ENCODE results near the gene DEFB119. TPM values are rescaled to one million over a fixed set of nuclear protein-coding genes. Genes with fewer than 3 reads are reported as not detected.
"Not testable (repeated sequence)": the region's sequence is repeated elsewhere in the genome, so short reads cannot be mapped to it uniquely, and the experiment has no call there.

The DEFB119 gene
- total RNA-seq, 2 donors from 2014 or later: not detected

DNA sequence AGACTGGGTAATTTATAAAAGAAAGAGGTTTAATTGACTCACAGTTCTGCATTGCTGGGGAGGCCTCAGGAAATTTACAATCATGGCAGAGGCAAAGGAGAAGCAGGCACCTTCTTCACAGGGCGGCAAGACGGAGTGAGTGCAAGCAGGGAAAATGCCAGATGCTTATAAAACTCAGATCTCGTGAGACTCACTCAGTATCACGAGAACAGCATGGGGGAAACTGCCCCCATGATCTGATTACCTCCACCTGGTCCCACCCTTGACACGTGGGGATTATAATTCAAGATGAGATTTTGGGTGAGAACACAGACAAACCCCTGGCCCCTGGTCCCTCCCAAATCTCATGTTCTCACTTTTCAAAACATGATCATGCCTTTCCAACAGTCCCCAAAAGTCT is 26.1 kb downstream of the DEFB119 start:
- not testable (repeated sequence) for H3K27ac Mint-ChIP-seq; H3K4me1 Mint-ChIP-seq; ATAC-seq (replicated peaks); H3K9me3 Mint-ChIP-seq; H3K36me3 Mint-ChIP-seq (ENCODE audit: low read depth); H3K27me3 Mint-ChIP-seq; H3K4me3 Mint-ChIP-seq

GRCh38 chr20:31363295-31363694 is 27.1 kb downstream of the DEFB119 start:
- Mint-ChIP-seq H3K27ac (no peak overlapping the region), H3K36me3 (ENCODE audit: low read depth) (no peaks in the 10 kb centered on the region), H3K4me3 (no peak overlapping the region), H3K27me3 (peaks cover 11% of the 10 kb centered on the region), H3K9me3 (peaks cover 6% of the 10 kb centered on the region), H3K4me1 (no peaks in the 10 kb centered on the region)
- no peak for ATAC-seq (replicated peaks)

DNA sequence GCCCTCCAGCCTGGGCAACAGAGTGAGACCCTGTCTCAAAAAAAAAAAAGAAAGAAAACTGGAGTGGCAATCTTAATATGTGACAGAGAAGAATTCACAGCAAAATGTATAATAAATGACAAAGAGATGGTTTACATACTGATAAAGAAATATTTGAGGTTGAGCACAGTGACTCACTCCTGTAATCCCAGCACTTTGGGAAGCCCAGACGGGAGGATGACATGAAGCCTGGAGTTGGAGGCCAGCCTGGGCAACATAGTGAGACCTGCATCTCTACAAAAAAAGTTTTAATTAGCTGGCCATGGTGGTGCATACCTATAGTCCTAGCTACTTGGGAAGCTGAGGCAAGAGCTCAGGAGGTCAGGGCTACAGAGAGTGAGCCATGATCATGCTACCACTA is 34.4 kb downstream of the DEFB119 start:
- Mint-ChIP-seq H3K27me3 (peaks cover 13% of the 10 kb centered on the region), H3K9me3 (no peaks in the 10 kb centered on the region), H3K27ac (no peak overlapping the region), H3K36me3 (ENCODE audit: low read depth) (no peaks in the 10 kb centered on the region), H3K4me3 (no peak overlapping the region), H3K4me1 (no peaks in the 10 kb centered on the region)
- no peak for ATAC-seq (replicated peaks)

DNA sequence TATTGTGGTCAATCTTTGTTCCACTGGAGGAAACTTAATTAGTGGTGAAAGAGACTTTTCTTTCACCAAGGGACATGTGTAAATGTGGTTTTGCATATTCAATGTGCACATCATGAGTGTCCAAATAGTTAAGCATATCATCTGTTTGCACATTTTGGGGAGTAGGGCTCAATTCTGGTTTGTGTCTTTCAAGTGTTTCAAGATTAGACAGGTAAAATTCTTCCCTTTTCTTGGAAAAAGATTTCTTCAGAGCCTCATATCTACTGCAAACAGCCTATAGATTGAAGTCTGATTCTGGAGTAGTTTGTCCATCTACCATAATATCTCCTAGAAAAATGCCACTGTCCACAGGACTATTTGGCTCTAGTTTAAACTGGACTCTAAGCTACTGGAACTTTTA is 48.9 kb downstream of the DEFB119 start:
- Mint-ChIP-seq H3K27ac (no peak overlapping the region), H3K27me3 (no peaks in the 10 kb centered on the region), H3K36me3 (ENCODE audit: low read depth) (no peaks in the 10 kb centered on the region), H3K4me1 (no peaks in the 10 kb centered on the region), H3K4me3 (no peak overlapping the region), H3K9me3 (no peaks in the 10 kb centered on the region)
- ATAC-seq (replicated peaks): no peak

DNA sequence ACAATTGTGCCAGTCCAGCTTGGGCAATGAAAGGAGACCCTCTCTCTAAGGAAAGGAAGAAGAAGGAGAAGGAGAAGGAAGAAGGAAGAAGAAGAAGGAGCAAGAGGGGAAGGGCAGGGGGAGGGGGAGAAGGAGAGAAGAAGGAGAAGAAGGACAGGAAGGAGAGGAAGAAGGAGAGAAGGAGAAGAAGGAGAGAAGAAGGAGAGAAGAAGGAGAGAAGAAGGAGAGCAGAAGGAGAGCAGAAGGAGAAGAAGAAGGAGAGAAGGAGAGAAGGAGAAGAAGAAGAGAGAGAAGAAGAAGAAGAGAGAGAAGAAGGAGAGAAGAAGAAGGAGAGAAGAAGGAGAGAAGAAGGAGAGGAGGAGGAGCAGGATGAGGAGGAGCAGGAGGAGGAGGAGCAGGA is 59.5 kb downstream of the DEFB119 start:
- H3K27ac Mint-ChIP-seq: no peak overlapping the region
- H3K4me1 Mint-ChIP-seq: no peaks in the 10 kb centered on the region
- H3K4me3 Mint-ChIP-seq: no peak overlapping the region
- H3K27me3 Mint-ChIP-seq: peaks cover 13% of the 10 kb centered on the region
- peaks cover 8% of the 10 kb centered on the region for H3K9me3 Mint-ChIP-seq
- no peak for ATAC-seq (replicated peaks)
- no peaks in the 10 kb centered on the region for H3K36me3 Mint-ChIP-seq (ENCODE audit: low read depth)

Other genes with a start within 250 kb of the DEFB119 start
- gene DEFB115, start 132.9 kb downstream of the DEFB119 start, total RNA-seq: not detected
- gene DEFB116, start 82.0 kb downstream of the DEFB119 start, total RNA-seq: not detected
- gene DEFB118, start 22.0 kb downstream of the DEFB119 start, total RNA-seq: not detected
- not detected for gene DEFB121, start 15.6 kb upstream of the DEFB119 start, total RNA-seq
- gene DEFB123, start 50.0 kb upstream of the DEFB119 start, total RNA-seq: not detected
- gene DEFB124, start 84.5 kb upstream of the DEFB119 start, total RNA-seq: not detected
- not detected for gene REM1, start 84.7 kb upstream of the DEFB119 start, total RNA-seq
- 100 to 1,000 TPM; 129 to 164 TPM for gene HM13, start 123.9 kb upstream of the DEFB119 start, total RNA-seq
- 1 to 10 TPM; 2.9 to 5.3 TPM for gene ID1, start 214.7 kb upstream of the DEFB119 start, total RNA-seq
- not detected for gene COX4I2, start 247.3 kb upstream of the DEFB119 start, total RNA-seq